T-cell (primary cell): ENCODE data around the gene MEF2A. TPM values are rescaled to one million over a fixed set of nuclear protein-coding genes. Genes with fewer than 3 reads are reported as not detected.

Experiments used
- ATAC-seq, 4 experiments: fragments of 200-7000 bp in 3 of 4; fragments of 150-1000 bp in 1 of 4; cut with Tn5 transposase; replicated peaks in 1 of 4; 1 replicate in 3 of 4; 2 replicates in 1 of 4; pipeline ENCODE4 v1.10.0; 2021; ENCODE audit warnings: moderate library complexity in 3 of 4, mild to moderate bottlenecking in 2 of 4, moderate number of reproducible peaks in 1 of 4
- CTCF ChIA-PET, 2 donors: fragments of 300-600 bp; sonication (Branson Sonifier 250); formaldehyde crosslinking; loops; one replicate each; lab custom pipeline; 2022; ENCODE audit warnings: antibody characterized with exemption in 2 of 2; lab: Charles Lee
- POLR2A ChIA-PET, 2 donors: fragments of 300-600 bp; sonication (Branson Sonifier 250); formaldehyde crosslinking; loops; one replicate each; lab custom pipeline; 2022; ENCODE audit warnings: antibody characterized with exemption in 2 of 2; lab: Charles Lee
- DNase-seq, 35 experiments: peaks; one replicate each; pipeline versions ENCODE4 v3.0.0 to v3.0.0-alpha.2; 2013 to 2023
- H3K27ac ChIP-seq: one replicate; pipeline ENCODE4 v1.5.1; 2013; ENCODE audit warnings: low read length
- H3K27me3 ChIP-seq, 2 experiments: replicated peaks in 1 of 2; 1 replicate in 1 of 2; 2 replicates in 1 of 2; pipeline versions ENCODE4 v1.6.1 to v1.7.0; 2013; ENCODE audit warnings: low read length in 1 of 2, mixed read lengths in 1 of 2; ENCODE audit not compliant: control insufficient read depth in 2 of 2, insufficient read depth in 2 of 2; ENCODE audit errors: extremely low read depth in 1 of 2
- H3K36me3 ChIP-seq, 2 donors: 1 replicate in 1 of 2; 2 replicates in 1 of 2; pipeline versions ENCODE4 v1.6.1 to v1.7.0; 2013; ENCODE audit warnings: low read length in 1 of 2; ENCODE audit not compliant: control insufficient read depth in 2 of 2, insufficient read depth in 1 of 2; ENCODE audit errors: extremely low read depth in 1 of 2
- H3K4me1 ChIP-seq, 2 experiments: 1 replicate in 1 of 2; 2 replicates in 1 of 2; pipeline versions ENCODE4 v1.6.1 to v1.7.0; 2013; ENCODE audit warnings: low read length in 2 of 2, mixed read lengths in 1 of 2; ENCODE audit not compliant: insufficient read depth in 2 of 2, control insufficient read depth in 1 of 2; ENCODE audit errors: extremely low read depth in 1 of 2
- H3K4me3 ChIP-seq, 2 donors: 1 replicate in 1 of 2; 2 replicates in 1 of 2; pipeline versions ENCODE4 v1.5.1 to v1.7.0; 2013; ENCODE audit warnings: mild to moderate bottlenecking in 2 of 2, low read length in 1 of 2, moderate library complexity in 1 of 2; ENCODE audit not compliant: control insufficient read depth in 1 of 2; ENCODE audit errors: extremely low read depth in 1 of 2
- H3K9me3 ChIP-seq: 2 replicates; pipeline ENCODE4 v1.7.0; 2013
- H3K27ac Mint-ChIP-seq, 2 donors: one replicate each; pipeline ENCODE4 v1.8.0; 2020 to 2021; ENCODE audit warnings: mild to moderate bottlenecking in 2 of 2, mixed read lengths in 2 of 2
- H3K27me3 Mint-ChIP-seq, 2 donors: one replicate each; pipeline ENCODE4 v1.8.0; 2021 to 2022; ENCODE audit warnings: mixed read lengths in 2 of 2
- H3K36me3 Mint-ChIP-seq: one replicate; pipeline ENCODE4 v1.8.0; 2021; ENCODE audit warnings: mixed read lengths
- H3K4me1 Mint-ChIP-seq, 3 donors: one replicate each; pipeline ENCODE4 v1.8.0; 2020 to 2022; ENCODE audit warnings: mixed read lengths in 3 of 3, mild to moderate bottlenecking in 1 of 3
- H3K4me3 Mint-ChIP-seq, 3 donors: one replicate each; pipeline ENCODE4 v1.8.0; 2020 to 2022; ENCODE audit warnings: mild to moderate bottlenecking in 3 of 3, mixed read lengths in 3 of 3, moderate library complexity in 3 of 3
- H3K9me3 Mint-ChIP-seq, 3 donors: one replicate each; pipeline ENCODE4 v1.8.0; 2020 to 2022; ENCODE audit warnings: mixed read lengths in 3 of 3
- WGBS: methylation state at CpG from one replicate; pipeline ENCODE4 v1.1.5; 2013; ENCODE audit warnings: missing lambda C conversion rate; ENCODE audit not compliant: insufficient coverage; 5-methylcytosine and 5-hydroxymethylcytosine counted together
- total RNA-seq, 35 experiments: library from RNA in 6 of 35; stranded (reverse) in 6 of 35; fragments of 120-200 nt in 1 of 35; gene quantifications; one replicate each; pipeline versions ENCODE4 v1.2.1 to v1.2.4 and lab custom pipeline; 2013 to 2026

Gene MEF2A
- total RNA-seq, 5 donors from 2014 or later (not counting 1 experiment from before 2014, with no cell fraction given), result 31.6 to 37.4 (median 33.9) TPM

- H3K4me1 Mint-ChIP-seq, result peaks cover 0 to 15% (median 5%) of the 10 kb centered on the region in 3 donors
- H3K27me3 Mint-ChIP-seq, result no peaks in the 10 kb centered on the region
- H3K36me3 Mint-ChIP-seq, result no peaks in the 10 kb centered on the region
- no peak overlapping the region for H3K4me3 Mint-ChIP-seq
- ATAC-seq (no peak), DNase-seq (no peak)
- no peaks in the 10 kb centered on the region for H3K9me3 ChIP-seq
- H3K27ac Mint-ChIP-seq, result no peak overlapping the region
- H3K36me3 ChIP-seq, result no peaks in the 10 kb centered on the region
- 79% methylated on average over 4 of the region's 4 CpGs for WGBS
- H3K4me3 ChIP-seq, result no peak overlapping the region
- no peak overlapping the region for H3K27ac ChIP-seq
- peaks cover 0 to 4% of the 10 kb centered on the region in 2 experiments for H3K4me1 ChIP-seq
- POLR2A ChIA-PET, result no interaction called here
- CTCF ChIA-PET, result no interaction called here
- H3K27me3 ChIP-seq, result no peaks in the 10 kb centered on the region
- H3K9me3 Mint-ChIP-seq, result no peaks in the 10 kb centered on the region
Observed at GRCh38 chr15:99752556-99752955, 186.8 kb downstream of the MEF2A start.

GRCh38 chr15:99753066-99753465 is 187.3 kb downstream of the MEF2A start:
- H3K27me3 ChIP-seq, result no peaks in the 10 kb centered on the region
- H3K4me1 ChIP-seq, result peaks cover 0 to 4% of the 10 kb centered on the region in 2 experiments
- POLR2A ChIA-PET, result no interaction called here
- H3K4me1 Mint-ChIP-seq, result peaks cover 0 to 15% (median 5%) of the 10 kb centered on the region in 3 donors
- no peaks in the 10 kb centered on the region for H3K9me3 ChIP-seq
- no peak overlapping the region for H3K27ac ChIP-seq
- WGBS, result no CpG with 5 or more reads among the region's 4 CpGs
- CTCF ChIA-PET, result interaction anchor here in 1 of 2 donors (1.0 kb wide), 1 partner anchor 480 kb away, joined by 3 read pairs; no protein-coding TSS in a partner anchor
- ATAC-seq (no peak), DNase-seq (no peak)
- H3K4me3 Mint-ChIP-seq, result no peak overlapping the region
- H3K27me3 Mint-ChIP-seq, result no peaks in the 10 kb centered on the region
- no peaks in the 10 kb centered on the region for H3K36me3 Mint-ChIP-seq
- H3K9me3 Mint-ChIP-seq, result no peaks in the 10 kb centered on the region
- H3K36me3 ChIP-seq, result no peaks in the 10 kb centered on the region
- H3K27ac Mint-ChIP-seq, result no peak overlapping the region
- H3K4me3 ChIP-seq, result no peak overlapping the region

- ATAC-seq (peak; percentile 77 to 87 (median 82)), DNase-seq (peak in 16 of 35 experiments; percentile 8 to 77 (median 20))
- WGBS, result 0% methylated on average over 1 of the region's 7 CpGs
- POLR2A ChIA-PET, result no interaction called here
- Histone ChIP-seq H3K4me1 (peaks cover 0 to 4% of the 10 kb centered on the region in 2 experiments), H3K4me3 (no peak overlapping the region), H3K27me3 (no peaks in the 10 kb centered on the region), H3K36me3 (no peaks in the 10 kb centered on the region), H3K27ac (no peak overlapping the region), H3K9me3 (no peaks in the 10 kb centered on the region)
- CTCF ChIA-PET, result interaction anchor here (0.5 to 4.6 kb wide), 12 partner anchors 16 to 1124 kb away, joined by 3 to 34 read pairs (median 6); partner anchors contain the start of gene LYSMD4 (in 1 of the 2)
- Mint-ChIP-seq H3K4me3 (no peak overlapping the region), H3K27me3 (no peaks in the 10 kb centered on the region), H3K36me3 (no peaks in the 10 kb centered on the region), H3K9me3 (no peaks in the 10 kb centered on the region), H3K27ac (no peak overlapping the region), H3K4me1 (peaks cover 0 to 15% (median 5%) of the 10 kb centered on the region in 3 donors)
Observed at GRCh38 chr15:99755692-99756409, 190.1 kb downstream of the MEF2A start.

GRCh38 chr15:99762288-99762687 is 196.5 kb downstream of the MEF2A start:
- Mint-ChIP-seq H3K27me3 (no peaks in the 10 kb centered on the region), H3K4me1 (no peaks in the 10 kb centered on the region), H3K36me3 (no peaks in the 10 kb centered on the region), H3K4me3 (no peak overlapping the region), H3K9me3 (no peaks in the 10 kb centered on the region), H3K27ac (no peak overlapping the region)
- no peaks in the 10 kb centered on the region for H3K9me3 ChIP-seq
- H3K27me3 ChIP-seq, result no peaks in the 10 kb centered on the region
- no CpG with 5 or more reads among the region's 1 CpG for WGBS
- no peak for DNase-seq
- H3K4me1 ChIP-seq, result no peaks in the 10 kb centered on the region
- ChIA-PET CTCF (no interaction called here), POLR2A (no interaction called here)
- no peak for ATAC-seq
- H3K36me3 ChIP-seq, result no peaks in the 10 kb centered on the region
- no peak overlapping the region for H3K27ac ChIP-seq
- H3K4me3 ChIP-seq, result no peak overlapping the region

- Mint-ChIP-seq H3K36me3 (no peaks in the 10 kb centered on the region), H3K27me3 (no peaks in the 10 kb centered on the region), H3K4me1 (no peaks in the 10 kb centered on the region), H3K27ac (no peak overlapping the region), H3K9me3 (no peaks in the 10 kb centered on the region), H3K4me3 (no peak overlapping the region)
- Histone ChIP-seq H3K27ac (no peak overlapping the region), H3K4me1 (no peaks in the 10 kb centered on the region), H3K9me3 (no peaks in the 10 kb centered on the region), H3K27me3 (no peaks in the 10 kb centered on the region), H3K4me3 (no peak overlapping the region), H3K36me3 (no peaks in the 10 kb centered on the region)
- WGBS, result no CpG with 5 or more reads among the region's 2 CpGs
- ChIA-PET CTCF (no interaction called here), POLR2A (no interaction called here)
- ATAC-seq, result no peak
- no peak for DNase-seq
Observed at GRCh38 chr15:99763827-99764226, 198.0 kb downstream of the MEF2A start.

- no peak for ATAC-seq
- ChIA-PET CTCF (no interaction called here), POLR2A (no interaction called here)
- Mint-ChIP-seq H3K27ac (no peak overlapping the region), H3K4me1 (no peaks in the 10 kb centered on the region), H3K27me3 (no peaks in the 10 kb centered on the region), H3K36me3 (no peaks in the 10 kb centered on the region), H3K9me3 (no peaks in the 10 kb centered on the region), H3K4me3 (no peak overlapping the region)
- no peak overlapping the region for H3K4me3 ChIP-seq
- no CpG with 5 or more reads among the region's 3 CpGs for WGBS
- no peaks in the 10 kb centered on the region for H3K4me1 ChIP-seq
- DNase-seq, result no peak
- no peaks in the 10 kb centered on the region for H3K36me3 ChIP-seq
- H3K9me3 ChIP-seq, result no peaks in the 10 kb centered on the region
- no peak overlapping the region for H3K27ac ChIP-seq
- no peaks in the 10 kb centered on the region for H3K27me3 ChIP-seq
Observed at GRCh38 chr15:99764522-99764921, 198.7 kb downstream of the MEF2A start.
